H1 (cell line): ENCODE data around the gene PLOD1. TPM values are rescaled to one million over a fixed set of nuclear protein-coding genes. Genes with fewer than 3 reads are reported as not detected.
A peak's percentile ranks its signal among the peaks of the same experiment; 100 is the strongest.

Source experiments
- CTBP2 ChIP-seq: IDR thresholded peaks from 2 replicates; pipeline ENCODE4 v1.7.0; 2011; ENCODE audit warnings: borderline replicate concordance, mild to moderate bottlenecking, moderate library complexity, mixed read lengths, low read length; ENCODE audit not compliant: insufficient read depth, insufficient read length
- EP300 ChIP-seq, 2 experiments: IDR thresholded peaks; 1 replicate in 1 of 2; 2 replicates in 1 of 2; pipeline ENCODE4 v1.6.1; 2011 to 2012; ENCODE audit warnings: low read depth in 2 of 2, low read length in 2 of 2, mild to moderate bottlenecking in 2 of 2, borderline replicate concordance in 1 of 2, inconsistent platforms in 1 of 2, moderate library complexity in 1 of 2
- HDAC6 ChIP-seq: IDR thresholded peaks from one replicate; pipeline ENCODE4 v1.7.1; 2012; ENCODE audit warnings: low read depth, mild to moderate bottlenecking, inconsistent platforms, low read length, moderate library complexity
- JUND ChIP-seq: IDR thresholded peaks from 2 replicates; pipeline ENCODE4 v1.6.1; 2011; ENCODE audit warnings: mild to moderate bottlenecking, improper control_type of control experiment, low read length
- MAFK ChIP-seq: IDR thresholded peaks from 2 replicates; pipeline ENCODE4 v1.6.1; 2012; ENCODE audit warnings: low read depth, mild to moderate bottlenecking, improper control_type of control experiment, low read length
- POLR2A ChIP-seq, 2 experiments: IDR thresholded peaks; 1 replicate in 1 of 2; 2 replicates in 1 of 2; pipeline ENCODE4 v1.6.1; 2011; ENCODE audit warnings: low read depth in 2 of 2, low read length in 2 of 2, mild to moderate bottlenecking in 2 of 2; ENCODE audit errors: control extremely low read depth in 1 of 2
- RAD21 ChIP-seq, 2 experiments: IDR thresholded peaks in 1 of 2; conservative IDR thresholded peaks in 1 of 2; 2 replicates each; pipeline ENCODE4 v1.6.1; 2011; ENCODE audit warnings: low read depth in 2 of 2, low read length in 2 of 2, improper control_type of control experiment in 1 of 2, inconsistent platforms in 1 of 2, mild to moderate bottlenecking in 1 of 2, moderate library complexity in 1 of 2
- SP4 ChIP-seq: IDR thresholded peaks from 2 replicates; pipeline ENCODE4 v1.6.1; 2012; ENCODE audit warnings: low read length, inconsistent platforms
- SRF ChIP-seq: IDR thresholded peaks from 2 replicates; pipeline ENCODE4 v1.6.1; 2011; ENCODE audit warnings: mild to moderate bottlenecking, low read depth, low read length, moderate library complexity
- SUZ12 ChIP-seq: fragments of 200-600 bp; sonication (generic); IDR thresholded peaks from 2 replicates; pipeline ENCODE4 v1.6.1; 2012; ENCODE audit warnings: mild to moderate bottlenecking, inconsistent platforms, low read length, moderate library complexity, mixed read lengths
- YY1 ChIP-seq: IDR thresholded peaks from 2 replicates; pipeline ENCODE4 v1.6.1; 2011; ENCODE audit warnings: low read depth, mild to moderate bottlenecking, low read length
- polyA plus RNA-seq, 7 experiments: library from polyadenylated mRNA; depleted of rRNA in 3 of 7; stranded (reverse) in 5 of 7; unstranded in 2 of 7; fragments of >200 nt in 5 of 7; fragments of 200-250 nt in 2 of 7; gene quantifications; 1 replicate in 5 of 7; 2 replicates in 1 of 7; 4 replicates in 1 of 7; pipeline versions ENCODE4 v1.2.1 to v1.2.3, GENCODE V29; 2011 to 2013; ENCODE audit warnings: missing spikeins in 2 of 7, mixed read lengths in 2 of 7
- total RNA-seq: library from RNA; stranded (reverse); fragmentation: NEBNext Ultra II Directional; extraction: Animal tissue kit (Norgen Biotek cat#: 25700); gene quantifications from 2 replicates; pipeline ENCODE4 v1.2.1, GENCODE V29; 2021
- TF ChIP-seq, protein P1 (sequence below), 3 experiments: IDR thresholded peaks; 1 replicate in 2 of 3; 2 replicates in 1 of 3; pipeline versions ENCODE4 v1.5.1 to v1.6.1; 2011; ENCODE audit warnings: low read length in 3 of 3, mild to moderate bottlenecking in 3 of 3, inconsistent platforms in 2 of 3, low read depth in 1 of 3, moderate library complexity in 1 of 3; ENCODE audit not compliant: insufficient read depth in 1 of 3; ENCODE audit errors: control extremely low read depth in 1 of 3

Gene PLOD1
- total and polyA plus RNA-seq, 2 of the 8 experiments (the other 6 are each of a cell fraction or from before 2014, with no cell fraction given) = 44.9 to 51.8 TPM

DNA sequence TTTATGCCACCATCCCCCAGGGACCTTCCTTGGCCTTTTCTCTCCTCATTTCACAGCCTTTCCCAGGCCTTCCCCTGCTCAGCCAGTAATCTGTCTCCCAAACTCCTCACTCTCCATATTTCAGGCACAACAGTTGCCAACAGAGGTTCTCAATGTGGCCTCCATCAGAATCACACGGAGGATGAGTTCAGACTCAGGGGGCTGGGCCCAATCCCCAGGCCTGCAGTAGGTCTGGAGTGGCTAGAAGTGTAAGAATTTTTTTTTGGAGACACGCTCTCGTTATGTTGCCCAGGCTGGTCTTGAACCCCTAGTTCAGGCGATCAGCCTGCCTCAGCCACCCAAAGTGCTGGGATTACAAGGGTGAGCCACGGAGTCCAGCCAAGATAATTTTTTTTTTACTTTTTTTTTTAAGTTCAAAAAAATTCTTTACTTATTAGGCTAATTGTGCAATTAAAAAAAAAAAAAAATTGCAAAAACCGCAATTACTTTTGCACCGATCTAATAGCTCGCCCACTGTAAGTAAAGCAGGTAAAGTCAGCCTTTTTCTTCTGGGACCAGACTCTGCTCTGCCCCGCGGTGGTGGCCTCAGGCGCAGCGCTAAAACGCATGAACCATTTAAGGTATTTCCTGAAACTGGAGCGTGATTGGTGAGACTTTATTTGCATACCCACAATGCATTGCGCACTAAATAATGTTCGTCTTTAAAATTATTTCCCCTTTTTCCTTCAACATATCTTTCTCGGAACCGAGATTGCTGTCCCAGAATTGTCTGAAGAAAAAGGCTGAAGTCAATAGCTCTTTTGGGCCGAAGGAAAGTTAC, 27.0 kb upstream of the PLOD1 start (continued):
- TF ChIP-seq, protein P1, sequence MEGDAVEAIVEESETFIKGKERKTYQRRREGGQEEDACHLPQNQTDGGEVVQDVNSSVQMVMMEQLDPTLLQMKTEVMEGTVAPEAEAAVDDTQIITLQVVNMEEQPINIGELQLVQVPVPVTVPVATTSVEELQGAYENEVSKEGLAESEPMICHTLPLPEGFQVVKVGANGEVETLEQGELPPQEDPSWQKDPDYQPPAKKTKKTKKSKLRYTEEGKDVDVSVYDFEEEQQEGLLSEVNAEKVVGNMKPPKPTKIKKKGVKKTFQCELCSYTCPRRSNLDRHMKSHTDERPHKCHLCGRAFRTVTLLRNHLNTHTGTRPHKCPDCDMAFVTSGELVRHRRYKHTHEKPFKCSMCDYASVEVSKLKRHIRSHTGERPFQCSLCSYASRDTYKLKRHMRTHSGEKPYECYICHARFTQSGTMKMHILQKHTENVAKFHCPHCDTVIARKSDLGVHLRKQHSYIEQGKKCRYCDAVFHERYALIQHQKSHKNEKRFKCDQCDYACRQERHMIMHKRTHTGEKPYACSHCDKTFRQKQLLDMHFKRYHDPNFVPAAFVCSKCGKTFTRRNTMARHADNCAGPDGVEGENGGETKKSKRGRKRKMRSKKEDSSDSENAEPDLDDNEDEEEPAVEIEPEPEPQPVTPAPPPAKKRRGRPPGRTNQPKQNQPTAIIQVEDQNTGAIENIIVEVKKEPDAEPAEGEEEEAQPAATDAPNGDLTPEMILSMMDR (IDR thresholded peaks at IDR 0.05; ENCODE audit: control extremely low read depth in 1 of 3, insufficient read depth in 1 of 3, low read depth in 1 of 3, low read length in 3 of 3) = peak; percentile 74 to 89 (median 75)
- TF ChIP-seq RAD21 (IDR thresholded peaks at IDR 0.05 in 1 of 2, conservative IDR thresholded peaks at IDR 0.05 in 1 of 2; ENCODE audit: low read depth in 2 of 2, low read length in 2 of 2) = peak; percentile 63 to 64
- TF ChIP-seq SRF = peak; percentile 96
- no peak for TF ChIP-seq CTBP2
- peak; percentile 81; the same call in 1 of the 2 replicates for TF ChIP-seq JUND
- no peak for TF ChIP-seq YY1
- TF ChIP-seq SP4 = no peak
- 0 out of 2 replicates have a peak, but pooled peaks have one; percentile 9 for TF ChIP-seq MAFK
- no peak for TF ChIP-seq HDAC6
- no peak for TF ChIP-seq SUZ12
- no peak for TF ChIP-seq POLR2A (IDR thresholded peaks at IDR 0.05; ENCODE audit: control extremely low read depth in 1 of 2, low read depth in 2 of 2, low read length in 2 of 2)
- TF ChIP-seq EP300 (IDR thresholded peaks at IDR 0.05; ENCODE audit: borderline replicate concordance in 1 of 2, low read depth in 2 of 2, low read length in 2 of 2) = no peak
